Measurements from ENCODE around the gene RBP3.
"Not testable (repeated sequence)": the region's sequence is repeated elsewhere in the genome, so short reads cannot be mapped to it uniquely, and the experiment has no call there.

RBP3 gene

DNA sequence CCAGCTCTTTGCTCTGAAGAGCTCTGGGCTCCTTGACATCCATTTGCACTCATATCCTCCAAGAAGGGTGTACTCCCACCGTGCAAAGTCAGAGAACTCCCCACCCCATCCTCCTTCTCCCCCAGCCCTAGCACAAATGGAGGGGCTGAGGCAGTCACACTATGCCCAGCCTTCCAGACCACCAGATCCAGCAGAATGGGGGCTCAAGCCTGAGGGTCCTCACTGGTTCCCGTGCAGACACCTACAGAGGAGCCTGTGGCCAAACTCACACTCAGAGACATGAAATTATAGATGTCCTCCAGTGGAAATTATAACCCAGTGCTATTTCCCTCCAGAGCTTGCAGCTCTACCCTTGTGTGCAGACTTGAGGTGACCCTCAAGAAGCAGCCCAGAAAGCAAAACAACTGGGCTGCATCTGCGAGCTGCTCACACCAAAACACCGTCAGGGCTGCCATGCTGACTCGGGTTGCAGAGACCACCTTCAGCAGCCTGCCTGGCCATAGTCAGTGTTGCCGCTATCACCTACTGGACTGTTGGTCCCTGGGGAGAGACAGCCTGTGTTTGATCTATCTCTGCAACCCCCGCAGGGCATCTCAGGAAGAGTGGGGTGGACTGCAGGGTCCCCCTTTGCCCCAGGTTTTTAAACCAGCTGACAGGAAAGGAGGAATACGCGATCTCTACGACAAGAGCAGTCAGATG, 28.5 kb downstream of the RBP3 start:
- no peak for DNase-seq

DNA sequence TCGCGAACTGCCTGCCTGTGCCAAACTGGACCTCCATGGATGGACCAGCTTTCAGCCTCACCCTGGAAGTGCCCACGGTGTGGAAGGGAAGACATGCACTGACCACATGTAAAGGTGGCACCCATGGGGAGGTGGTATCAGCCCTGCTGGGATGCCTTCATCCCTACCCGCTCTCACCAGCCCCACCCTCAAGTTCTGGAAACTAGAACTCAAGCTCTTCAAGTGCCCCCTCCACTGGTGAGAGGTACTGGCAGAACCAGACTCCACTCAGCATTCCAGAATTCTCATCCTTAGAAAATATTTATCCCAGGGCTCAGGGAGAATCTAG, 30.0 kb downstream of the RBP3 start:
- no peak for DNase-seq

DNA sequence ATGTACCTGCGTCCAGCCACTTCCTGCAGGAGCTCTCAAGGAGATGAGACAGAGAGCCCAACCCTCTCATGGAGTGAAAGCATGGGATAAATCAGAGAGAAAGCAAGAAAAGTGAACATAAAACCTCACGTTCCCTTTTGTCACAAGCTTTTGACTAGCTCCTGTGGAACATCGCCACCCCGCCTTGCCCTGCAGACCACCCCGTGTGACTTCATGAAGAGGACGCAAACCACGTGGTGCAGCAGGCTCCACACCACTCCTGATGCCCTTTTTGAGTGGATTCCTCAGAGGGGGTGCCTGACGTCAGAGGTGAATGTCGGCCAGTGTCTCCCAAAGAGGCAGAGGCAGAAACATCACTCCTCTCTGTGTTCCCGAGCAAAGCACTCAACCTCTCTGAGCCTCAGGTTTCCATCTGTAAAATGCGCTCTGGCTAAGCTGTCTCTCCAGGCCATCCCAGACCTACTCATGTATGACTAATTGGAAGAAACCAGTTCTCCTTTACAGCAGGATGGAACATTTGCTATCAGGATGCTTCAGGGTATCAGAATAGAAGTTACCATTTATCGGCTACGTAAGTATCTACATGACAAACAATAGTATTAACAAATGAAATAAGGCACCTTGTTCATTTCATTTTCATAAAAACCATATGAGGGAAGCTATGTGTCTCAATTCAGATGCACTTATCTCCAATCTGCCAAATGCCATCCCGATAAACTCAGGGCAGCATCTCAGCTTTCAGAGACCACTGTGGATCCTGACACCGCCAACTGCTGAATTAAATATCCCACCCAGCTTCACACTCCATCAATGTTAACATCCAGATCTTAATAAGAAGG, 30.7 kb downstream of the RBP3 start:
- no peak for DNase-seq

DNA sequence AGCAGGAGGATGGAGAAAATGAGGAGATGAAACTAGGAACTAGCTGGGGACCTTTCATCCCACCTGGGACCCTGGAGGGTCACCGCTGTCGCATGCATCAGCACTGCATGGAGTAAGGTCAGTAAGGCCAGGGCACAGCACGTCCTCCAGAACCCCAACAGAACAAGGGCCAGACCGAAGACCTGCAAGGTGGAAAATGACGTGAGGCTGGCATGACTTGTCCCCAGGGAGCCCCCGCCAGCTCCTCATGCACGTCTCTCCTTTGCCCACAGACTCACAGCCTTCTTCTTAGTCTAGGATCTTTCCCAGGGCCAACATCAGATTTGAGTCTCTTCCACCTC, 31.3 kb downstream of the RBP3 start:
- DNase-seq: no peak

DNA sequence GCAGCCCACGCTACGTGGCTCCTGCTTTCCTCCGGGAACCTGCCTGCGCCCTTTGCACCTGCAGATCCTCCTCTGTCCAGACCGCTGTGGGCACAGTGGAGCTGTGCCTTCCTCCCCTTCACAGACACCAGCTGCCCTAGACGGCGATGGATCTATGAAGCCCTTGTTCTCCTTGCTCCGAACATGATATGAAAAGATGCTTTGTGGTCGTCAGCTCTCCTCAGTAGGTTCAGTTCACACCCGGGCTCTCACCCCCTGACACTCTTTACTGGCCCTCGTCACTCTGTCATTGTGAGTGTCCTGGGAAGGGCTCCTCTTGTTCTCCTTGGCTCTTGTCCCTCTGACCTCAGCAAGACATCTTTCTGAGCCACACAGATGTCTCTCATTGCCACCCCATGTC, 31.7 kb downstream of the RBP3 start:
- DNase-seq: no peak

DNA sequence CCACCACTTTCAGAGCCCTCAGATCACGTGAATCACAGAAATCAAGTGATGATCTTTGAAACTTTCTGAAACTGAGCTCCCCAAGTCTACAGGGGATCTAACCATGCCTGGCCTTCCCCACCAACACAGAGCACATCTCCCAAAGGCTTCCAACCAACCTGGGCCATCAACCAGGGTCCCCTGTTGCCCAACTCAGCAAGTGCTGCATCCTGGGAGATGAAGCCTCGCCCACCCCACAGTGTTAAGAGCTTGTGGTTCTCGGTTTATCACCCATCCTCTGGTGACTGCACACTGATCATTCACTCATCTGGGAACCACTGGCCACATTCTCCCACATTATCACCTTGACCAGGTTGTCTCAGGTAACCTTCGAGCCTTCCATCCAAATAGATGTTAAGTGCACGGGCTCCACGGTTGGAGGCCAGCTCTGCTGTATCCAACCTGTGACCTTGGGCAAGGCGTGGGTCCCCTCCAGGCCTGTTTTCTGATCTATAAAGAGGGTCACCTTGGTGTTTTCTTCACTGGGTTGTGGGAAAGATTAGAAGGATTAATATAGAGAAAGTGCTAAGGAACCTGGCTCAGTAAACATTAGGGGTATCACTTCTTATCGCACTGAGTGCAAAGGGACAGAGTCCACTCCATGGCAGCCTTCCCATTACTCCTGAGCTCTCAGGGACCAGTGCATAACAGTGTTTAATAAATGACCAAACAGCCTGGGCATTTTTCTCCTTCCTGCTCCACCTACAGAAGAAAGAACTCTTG, 32.4 kb downstream of the RBP3 start:
- DNase-seq: no peak

DNA sequence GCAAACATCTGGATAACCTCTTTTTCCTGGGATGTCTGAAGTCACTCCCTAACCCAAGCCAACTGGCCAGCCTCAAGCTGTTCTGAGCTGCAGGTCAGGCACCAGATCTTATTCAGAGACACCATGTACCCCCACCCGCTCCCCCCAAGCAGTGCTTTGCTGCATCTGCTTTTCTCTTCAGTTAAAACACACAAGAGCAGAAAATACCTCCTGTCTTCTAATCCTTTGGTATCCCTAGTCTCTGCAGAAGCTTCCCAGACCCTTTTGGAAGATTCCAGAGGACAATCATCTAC, 32.9 kb downstream of the RBP3 start:
- no peak for DNase-seq

DNA sequence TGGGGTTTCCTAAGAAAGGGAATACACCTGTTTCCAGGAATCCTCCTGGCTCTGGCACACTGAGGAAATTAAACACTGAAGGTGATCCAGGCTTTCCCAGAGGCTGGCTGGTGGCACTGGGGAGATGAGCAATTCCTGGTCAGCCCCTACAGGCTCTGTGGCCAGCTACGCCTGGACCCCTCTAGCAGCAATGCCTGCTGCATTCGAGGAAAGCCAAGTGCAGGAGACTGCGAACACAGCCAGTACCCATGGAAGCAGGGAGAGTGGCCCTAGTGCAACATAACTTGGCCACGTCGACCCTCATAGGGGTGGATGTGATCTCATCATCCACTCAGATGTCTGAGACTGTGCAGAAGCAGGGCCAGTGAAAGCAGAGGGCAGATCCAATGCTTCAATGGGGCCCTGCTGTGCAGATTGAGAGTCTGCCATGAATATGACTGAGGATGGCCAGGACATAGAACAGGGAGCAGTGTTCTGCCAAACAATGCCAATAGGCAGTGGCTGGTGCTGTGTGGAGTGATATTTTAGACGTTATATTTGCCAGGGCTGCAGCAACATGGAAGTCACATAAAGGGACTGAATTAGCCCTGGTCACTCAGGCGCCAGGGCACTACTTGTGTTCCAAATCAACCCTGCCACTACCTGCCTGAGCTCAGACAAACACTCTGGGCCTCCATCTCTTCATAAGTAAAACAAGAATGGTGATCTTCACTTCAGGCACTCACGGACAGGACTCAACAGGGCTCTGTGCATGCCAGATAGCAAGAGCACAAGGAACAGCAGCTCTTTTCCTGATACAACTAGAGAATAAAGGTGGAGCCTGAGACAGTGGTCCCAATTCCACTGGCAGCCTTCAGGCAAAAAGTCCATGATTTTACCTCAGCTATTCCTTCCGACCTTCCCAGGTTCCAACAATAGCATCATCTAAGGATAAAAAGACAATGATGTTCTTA, 33.5 kb downstream of the RBP3 start:
- DNase-seq: no peak

DNA sequence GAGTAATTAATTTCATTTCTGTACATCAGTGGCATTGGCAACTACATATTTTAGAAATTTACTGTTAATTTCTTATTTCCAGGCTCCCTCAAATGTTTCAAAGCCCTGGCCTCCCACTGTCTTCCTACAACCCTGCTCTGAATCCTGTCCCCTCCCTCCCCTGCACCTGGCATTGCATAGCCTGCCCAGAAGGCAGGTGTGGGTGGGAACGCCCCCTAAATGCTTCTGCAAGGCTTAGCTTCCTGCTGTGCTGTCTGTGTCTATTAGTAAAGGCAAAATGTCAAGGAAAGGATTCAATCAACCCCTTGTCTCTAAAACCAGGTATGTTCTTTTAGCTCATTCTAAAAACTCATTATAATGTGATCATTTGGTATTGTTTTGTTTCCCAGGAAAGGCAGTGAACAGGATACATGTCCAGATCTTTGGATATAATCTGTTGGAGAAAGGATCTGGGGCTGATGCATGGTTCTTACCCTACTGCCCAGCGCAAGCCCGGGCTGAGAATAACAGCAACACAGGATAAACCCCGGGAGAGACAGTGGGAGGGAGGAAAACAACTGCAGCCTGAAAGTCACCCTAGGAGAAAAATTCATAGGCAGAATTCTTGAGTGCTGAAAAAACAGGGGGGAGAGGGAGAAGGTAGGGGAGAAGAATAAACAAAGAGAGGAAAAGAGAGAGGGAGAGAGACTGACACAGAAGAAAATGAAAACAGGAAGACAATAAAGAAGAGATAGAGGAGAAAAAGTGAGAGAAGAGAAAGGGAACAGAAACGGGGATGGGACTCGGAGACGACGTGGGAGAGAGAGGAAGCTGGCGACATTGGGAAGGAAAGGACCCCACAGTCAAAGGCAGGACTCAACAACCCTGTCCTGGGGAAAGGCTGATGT, 35.3 kb downstream of the RBP3 start:
- DNase-seq: no peak

DNA sequence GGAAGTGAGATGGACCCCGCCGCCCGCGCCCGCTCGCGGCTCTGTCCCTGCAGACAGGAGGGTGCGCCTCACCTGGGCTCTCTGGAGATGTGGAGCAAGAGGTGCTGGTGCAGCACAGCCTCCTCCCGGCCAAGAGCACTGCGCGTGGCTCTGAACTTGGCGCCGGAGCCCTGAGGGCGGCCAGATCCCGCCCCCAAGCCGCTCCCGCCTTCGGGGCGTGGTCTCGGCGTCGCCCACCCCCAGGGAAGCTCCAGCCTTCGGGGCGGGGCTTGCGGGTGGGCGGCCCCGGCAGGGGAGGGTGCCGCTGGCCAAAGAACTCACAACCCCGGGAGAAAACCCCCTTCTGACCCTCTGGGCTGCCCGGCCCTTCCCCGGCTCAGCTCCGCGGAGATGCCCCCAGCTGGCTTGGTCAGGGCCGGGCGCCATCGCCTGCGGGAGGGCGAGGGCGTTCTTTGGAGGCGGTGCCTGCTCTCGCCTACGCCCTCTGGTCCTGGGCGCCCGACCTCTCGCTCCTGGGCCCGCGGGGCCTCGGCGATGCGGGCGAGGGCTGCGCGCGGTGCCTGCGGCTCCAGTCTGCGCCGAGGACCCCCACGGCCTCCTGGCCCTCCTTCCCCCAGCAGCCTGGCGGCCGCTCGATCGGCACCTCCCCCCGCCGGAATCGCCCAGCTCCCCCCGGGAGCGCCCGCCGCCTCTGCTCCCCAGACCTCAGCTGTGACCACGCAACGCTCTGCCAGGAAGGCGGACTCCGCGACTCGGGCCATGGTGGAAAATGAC, 36.2 kb downstream of the RBP3 start, which contains the start of gene ZNF488:
Gene ZNF488, minus strand, starts transcription at position 146 of the 774 bp plus-strand sequence. CDS start 15,464 bp downstream, outside the sequence.
- DNase-seq: no peak

DNA sequence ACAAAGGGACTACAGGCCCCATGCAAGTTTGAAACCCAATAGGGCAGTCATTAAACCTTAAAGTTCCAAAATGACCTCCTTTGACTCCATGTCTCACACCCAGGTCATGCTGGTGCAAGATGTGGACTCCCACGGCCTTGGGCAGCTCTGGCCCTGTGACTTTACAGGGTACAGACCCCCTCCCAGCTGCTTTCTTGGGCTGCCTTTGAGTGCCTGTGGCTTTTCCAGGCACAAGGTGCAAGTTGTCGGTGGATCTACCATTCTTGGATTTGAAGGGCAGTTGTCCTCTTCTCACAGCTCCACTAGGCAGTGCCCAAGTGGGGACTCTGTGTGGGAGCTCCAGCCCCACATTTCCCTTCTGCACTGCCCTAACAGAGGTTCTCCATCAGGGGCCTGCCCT, 37.9 kb downstream of the RBP3 start:
- not testable (repeated sequence) for DNase-seq

DNA sequence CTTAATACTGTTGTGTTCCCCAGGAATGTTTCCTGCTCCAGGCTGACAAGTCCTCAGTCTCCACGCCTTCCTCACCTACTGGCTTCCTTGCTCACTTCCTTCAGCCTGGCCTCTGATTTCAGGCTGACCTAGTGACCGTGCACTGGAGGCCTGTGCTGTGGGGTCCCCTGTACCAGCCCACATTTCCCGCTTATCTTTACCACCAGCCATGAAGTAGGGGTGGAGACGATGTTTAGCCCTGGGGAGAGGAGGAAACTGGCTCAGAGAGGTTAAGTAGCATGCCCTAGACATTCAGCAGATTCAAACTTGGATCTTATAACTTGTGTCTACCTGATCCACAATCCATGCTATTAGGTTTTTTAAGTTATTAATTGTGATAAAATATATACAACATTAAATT, 40.7 kb downstream of the RBP3 start:
- no peak for DNase-seq

DNA sequence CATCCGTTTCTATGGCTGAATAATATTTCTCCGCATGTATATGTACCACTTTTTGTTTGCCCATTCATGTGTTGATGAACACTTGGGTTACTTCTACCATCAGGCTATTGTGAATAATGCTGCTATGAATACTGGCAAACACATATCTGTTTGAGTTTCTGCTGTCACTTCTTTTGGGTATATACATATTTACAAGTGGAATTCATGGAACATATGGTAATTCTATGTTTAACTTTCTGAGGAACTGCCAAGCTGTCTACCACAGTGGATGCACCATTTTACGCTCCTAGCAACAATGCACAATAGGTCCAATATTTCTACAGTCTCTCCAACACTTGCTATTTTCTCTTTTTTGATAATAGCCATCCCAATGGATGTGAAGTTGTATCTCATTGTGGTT, 41.5 kb downstream of the RBP3 start:
- no peak for DNase-seq

DNA sequence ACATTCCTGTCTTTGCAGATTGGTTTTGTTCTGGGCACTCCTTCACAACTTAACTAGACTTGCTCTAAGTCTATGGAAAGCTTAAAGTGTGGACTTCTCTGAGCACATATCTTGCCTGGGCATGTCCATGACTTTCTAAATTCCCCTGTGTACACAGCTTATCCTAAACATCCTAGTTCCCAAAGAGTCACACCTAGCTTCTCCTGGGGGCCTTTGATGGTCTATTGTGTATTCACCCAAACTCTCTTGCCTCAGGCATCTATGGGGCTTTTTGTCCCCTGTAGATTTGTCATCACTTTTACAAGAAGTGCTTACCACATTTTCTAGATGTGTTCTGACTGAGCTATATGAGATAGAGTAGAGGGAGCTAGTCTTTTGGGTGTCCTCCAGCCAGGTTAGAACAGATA, 48.2 kb downstream of the RBP3 start:
- no peak for DNase-seq

DNA sequence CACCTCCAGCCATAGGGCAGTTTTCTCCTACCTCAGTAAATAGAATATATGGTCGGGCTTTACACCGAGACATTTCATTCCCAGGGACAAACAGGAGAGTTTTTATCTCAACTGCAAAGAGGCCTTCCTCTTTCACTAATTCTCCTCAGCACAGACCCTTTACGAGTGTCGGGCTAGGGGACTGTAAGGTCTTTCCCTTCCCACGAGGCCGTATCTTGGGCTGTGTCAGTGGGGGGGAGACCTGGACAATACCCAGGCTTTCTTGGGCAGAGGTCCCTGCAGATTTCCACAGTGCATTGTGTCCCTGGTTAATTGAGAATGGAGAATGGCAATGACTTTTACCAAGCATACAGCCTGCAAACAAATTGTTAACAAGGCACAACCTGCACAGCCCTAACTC, 49.1 kb downstream of the RBP3 start:
- no peak for DNase-seq

DNA sequence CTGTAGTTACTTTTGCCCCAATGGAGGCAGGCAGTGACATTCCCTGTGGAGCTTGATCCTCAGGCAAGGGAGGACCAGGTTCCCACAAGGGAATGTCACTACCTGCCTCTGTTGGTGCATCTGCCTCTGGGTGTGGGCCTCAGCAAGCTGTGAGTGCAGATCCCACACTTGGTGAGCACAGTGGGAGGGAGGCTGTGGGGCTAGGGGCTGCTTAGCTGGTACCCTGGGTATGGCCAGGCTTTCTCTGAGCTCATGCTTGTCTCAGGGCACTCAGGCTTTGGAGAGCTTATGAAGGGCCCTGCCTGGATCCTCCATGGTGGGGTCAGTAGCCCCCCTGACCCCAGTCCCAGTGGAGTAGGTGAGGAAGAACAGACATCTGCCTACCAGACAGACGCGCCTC, 52.1 kb downstream of the RBP3 start:
- no peak for DNase-seq

DNA sequence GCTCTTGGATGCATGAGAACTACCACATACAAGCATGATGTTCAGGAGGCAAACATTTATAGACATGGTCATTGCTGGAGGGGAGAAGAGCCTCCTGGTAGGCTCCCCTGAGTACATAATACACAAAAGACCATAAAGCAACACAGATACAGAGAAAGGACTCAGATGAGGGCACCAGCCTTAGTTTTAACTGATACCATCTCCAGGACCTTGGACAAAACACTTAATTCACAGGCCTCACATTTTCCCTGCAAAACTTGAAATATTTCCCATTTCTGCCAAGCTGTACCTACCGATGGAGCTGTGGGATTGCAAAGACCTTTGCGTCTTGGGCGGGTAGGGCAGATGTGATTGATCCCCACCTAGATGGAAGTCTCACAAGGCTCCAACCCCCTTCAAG, 52.6 kb downstream of the RBP3 start:
- no peak for DNase-seq

DNA sequence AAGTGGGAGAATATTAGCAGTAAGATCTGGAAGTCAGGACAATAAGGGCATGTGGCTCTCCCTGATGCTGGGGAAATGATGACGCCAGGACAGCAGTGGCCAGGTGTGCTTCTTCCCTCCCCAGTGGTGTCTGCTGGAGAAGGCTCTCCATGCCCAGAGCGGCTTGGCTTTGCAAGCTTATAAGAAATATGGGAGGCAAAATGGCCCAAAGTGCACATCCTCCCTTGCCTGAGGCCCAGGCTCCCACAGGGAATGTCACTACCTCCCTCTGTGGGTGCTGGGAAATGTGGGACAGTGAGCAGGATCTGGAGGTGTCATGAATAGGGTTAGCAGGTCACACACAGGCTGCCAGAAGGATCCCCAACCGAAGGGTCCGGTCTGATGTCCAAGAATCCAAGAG, 53.0 kb downstream of the RBP3 start:
- DNase-seq: no peak

DNA sequence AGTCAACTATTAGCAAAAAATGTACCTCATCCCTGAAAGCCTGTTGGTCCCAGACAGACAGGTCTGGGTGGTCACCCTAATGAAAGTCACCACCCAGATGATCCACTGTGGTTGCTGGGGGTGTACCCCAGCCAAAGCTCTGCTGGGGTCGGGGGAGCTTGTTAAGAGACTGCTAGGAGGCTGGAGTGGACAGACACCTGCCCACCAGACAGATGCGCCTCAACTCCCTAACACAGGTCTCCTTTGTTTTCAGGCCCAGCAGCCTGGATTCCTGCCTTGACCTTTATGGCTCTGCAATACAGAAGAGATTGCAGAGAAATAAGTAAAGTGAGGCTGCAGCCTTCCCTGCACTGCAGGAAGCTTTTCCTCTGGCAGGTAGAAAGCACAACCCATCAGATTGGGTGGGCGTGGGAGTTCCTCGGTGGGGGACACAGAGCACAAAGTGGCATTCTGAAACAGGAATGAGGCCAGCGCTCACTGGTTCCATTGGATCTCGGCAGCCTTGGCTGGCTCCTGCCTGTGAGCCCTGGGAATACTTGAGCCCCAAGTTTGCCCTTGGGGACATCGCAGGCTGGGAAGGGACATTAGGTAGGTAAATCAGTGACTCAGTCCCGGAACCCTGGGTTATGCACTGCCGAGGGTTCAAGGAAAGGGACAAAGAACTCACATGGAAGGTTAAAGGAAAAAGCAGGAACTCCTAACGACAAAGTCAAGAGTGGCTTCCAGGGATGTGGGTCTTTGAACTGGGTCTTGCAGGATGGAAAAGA, 53.9 kb downstream of the RBP3 start:
- no peak for DNase-seq

DNA sequence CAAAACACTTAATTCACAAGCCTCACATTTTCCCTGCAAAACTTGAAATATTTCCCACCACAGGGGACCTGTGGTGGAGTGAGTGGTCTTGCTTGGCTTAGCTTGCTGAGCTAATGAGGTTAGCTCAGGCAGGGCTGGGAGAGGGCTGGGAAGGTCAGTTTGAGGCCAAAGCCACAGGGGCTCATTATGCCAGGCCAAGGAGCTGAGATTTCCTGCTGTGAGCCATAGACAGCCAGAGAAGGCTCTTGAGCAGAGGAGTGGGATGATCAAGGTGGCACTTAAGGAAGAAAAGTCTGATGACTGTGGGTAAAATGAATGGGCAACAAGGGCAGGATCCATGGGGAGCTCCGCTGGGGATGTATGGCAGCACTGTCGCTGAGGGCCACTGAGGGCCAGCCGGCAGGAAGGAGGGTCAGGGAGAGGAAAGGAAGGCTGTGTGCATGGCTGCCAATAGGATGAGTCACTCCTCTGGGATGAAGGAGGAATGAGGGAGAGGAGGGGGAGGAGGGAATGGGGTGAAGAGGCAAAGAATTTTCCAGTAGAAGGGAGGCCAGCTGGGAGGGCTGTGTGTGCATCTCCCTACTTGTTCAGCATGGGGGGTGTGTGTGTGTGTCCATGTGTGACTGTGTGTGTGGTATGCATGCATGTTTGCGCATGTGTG, 54.6 kb downstream of the RBP3 start:
- no peak for DNase-seq

Data from NCI-H524 treated with DMSO at 0.1 percent for 48 hours (cell line).